DMS79 (cell line): Measurements from ENCODE around the gene MYO16.

Experiments
- DNase-seq: peaks from one replicate; lab custom pipeline; 2025; lab: John Stamatoyannopoulos, UW

Gene MYO16

DNA sequence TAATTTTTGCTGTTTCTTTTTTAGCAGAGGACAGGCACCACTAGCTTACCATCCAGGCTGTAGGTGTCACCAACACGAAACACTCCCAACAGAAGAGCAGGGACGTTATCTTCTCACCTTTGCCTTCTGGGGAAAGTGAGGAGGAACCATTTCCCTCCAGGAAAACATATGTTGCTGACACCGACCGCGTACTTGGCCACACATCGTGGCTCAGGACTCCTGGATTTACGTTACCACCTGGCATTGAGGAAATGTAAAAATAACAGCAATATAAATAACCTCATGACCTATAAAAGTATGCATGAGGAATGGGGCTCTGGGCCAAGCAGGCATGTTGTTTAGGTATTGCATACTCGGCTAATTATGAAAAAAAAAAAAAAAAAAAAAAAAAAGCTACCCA lies 525.1 kb downstream of the MYO16 start:
- no peak for DNase-seq

DNA sequence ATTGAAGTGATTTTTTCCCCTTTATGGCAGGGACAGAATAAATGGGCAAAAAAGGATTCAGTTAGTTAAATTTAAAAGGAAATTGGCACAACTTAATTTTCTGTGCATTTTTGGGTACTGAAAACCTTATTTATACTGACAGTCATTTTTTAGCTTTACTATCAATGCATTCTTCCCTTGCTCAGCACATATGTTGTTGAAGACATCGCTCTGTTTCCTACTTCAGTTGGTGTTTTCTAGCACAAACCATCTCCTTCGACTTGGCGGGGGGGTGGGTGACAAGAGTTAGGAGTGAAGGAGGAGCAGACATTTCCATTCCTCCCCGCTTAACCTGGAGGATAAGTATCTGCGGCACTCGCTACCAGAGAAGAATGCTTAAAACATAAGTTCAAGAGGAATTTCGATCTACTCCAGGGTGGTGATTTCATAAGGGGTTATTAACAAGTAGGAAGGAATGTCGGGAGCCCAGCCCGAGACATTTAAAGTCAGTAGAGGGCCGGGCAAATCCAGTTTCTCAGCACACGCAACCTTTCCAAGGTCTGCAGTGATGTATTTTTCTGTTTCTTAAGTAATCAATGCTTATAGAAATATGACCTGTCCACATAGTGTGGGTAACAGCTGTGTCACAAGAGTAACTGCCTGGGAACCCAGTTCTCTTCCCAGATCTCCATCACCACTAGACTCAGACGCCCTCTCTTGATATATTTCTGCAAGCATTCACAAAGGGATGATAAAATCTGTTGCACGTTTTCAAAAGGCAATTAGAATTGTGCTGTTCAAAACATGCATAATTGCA lies 525.8 kb downstream of the MYO16 start:
- DNase-seq: no peak

DNA sequence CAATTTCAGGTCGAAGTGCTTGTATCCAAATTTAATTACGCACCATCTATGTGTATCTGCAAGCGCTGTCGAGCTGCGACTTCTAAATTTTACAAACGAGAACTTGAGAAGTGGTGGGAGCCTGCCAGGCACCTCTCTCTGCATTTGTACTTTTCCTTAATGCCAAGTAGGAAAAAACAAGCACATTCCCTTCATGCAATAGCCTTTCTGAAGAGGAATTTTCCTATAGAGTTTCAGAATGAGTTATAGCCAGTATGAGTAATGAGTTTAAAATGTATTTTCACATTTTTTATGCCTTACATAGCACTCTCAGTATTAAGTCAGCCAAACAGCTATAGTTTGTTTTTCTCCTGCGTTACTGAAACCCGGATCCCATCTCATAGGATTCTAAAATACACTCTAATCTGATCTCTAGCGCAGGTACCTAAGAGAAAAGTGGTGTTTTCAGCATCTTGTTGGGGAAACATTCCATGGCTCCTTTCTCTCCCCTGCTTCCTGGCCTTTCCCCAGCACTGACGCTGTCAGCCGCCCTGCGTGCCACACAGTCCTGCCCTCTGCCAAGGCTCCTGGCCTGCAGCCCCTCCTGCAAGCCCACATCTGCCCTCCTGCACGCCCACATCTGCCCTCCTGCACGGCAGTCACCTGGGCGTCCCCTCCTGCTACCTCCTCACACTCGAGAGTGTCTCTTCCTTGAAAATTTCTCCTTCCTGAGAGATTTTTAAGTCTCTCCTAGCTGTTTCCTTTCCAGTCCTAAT lies 526.9 kb downstream of the MYO16 start:
- DNase-seq: no peak

DNA sequence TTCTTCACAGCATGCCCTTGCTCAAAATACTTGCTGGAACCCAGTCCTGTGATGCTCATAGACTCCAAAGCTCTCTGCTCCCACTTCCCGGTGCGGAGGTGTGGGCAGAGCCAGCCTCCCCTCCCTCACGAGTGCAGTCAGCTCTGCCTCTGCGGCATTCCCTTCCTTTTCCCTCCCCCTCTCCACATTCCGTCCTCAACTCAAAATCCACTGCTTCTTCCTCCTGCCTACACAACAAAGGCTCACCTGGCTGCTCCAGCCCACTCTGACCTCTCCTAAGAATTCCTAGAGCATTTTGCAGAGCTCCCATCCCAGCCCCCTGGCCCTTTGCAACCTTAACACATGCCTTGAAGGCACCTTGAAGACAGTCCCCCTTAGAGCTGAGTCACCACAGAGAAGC lies 527.9 kb downstream of the MYO16 start:
- DNase-seq: no peak

DNA sequence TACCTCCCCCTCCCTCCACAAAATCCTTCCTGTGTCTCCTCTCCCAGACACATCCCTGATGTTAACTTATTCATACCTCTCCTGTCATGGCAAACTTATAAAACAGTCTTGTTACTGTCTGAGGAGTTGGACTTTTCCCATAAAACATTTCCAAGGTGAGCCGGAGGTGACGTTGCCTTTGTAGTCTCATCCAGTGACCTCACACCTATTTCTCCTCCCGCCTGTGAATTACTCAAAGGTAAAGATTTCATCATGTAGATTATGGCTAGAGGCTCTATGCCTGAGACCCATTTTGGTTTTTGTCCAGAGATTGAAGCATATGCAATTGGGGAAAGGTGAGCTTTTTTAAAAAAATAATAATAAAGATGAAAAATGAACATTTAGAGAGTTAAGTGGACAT lies 529.0 kb downstream of the MYO16 start:
- no peak for DNase-seq

DNA sequence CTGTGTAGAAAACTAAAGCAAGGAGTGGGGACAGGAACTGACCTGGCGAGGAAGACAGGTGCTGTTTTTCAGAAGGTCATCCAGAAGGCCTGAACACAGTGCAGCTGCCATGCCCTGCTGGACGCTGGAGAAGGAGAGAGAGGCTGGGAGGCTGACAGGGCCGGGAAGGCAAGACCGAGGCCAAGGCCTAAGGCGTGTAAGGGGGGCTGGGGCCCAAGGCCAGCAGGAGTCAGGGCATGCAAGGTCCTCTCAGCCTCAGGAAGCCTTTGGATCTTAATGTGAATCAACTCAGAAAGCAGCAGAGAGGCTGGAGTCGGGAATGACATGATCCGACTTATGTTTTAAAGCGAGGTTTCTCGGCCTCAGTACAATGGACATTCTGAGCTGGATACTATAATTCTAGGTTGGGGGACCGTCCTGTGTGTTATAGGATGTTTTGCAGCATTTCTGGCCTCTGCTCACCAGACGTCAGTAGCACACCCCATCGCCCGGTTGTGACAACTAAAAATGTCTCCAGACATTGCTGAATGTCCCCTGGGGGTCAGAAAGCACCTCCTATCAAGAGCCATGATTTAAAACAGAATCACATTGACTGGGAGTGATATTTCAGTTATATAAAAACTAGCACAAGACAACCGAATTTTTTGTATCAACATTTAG lies 530.4 kb downstream of the MYO16 start:
- no peak for DNase-seq

DNA sequence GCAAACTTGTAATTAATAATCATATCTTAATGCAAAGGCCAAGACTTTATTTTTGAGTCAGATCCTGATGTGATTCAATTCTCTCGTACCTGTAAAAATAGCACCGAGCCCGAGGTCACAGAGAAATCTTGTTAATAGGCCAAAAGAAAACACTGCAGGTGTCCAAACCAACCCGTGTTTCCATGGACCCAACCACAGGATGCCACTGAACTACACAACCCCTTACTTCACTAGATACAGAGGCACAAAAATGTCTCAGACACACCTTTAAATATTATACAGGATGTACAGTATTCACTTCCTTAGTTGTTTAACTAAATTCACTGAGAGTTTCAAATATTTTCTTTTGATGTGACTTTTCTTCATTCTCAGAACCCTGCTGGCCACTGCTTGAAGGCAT lies 530.9 kb downstream of the MYO16 start:
- no peak for DNase-seq

DNA sequence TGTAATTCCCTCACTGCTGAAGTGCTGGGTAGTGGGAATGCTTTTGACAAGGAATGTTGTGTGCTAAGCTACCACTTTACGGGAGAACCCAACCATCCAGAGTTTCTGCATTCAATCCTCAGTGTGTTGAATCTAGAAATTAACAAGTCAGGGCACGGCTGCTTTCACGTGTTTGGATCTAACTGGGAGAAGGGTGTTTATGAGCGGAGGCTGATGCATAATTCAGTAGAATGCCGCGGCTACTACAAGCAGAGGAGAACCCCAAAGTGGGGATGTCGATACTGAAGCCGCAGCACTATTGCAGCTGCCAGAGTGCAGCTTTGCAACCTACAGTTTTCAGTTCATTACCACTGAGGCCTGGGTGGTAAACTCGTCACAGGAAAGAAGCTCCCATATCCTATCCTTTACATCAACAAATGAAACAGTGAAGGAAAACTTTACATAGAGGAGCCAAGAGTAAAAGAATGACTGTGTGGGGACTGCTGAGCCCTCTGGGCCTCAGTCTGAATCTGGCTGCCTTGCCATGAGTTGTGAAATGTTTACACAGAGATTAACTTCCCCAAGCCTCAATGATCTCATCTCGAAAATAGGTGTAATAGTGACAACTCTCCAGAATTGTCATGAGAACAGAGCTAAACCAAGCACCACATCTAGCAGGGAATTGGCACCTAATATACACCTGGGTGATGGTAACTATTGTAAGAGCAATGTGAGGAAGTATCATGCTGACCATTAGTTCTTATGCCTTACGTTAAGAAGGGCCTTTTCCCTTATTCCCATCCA lies 531.7 kb downstream of the MYO16 start:
- no peak for DNase-seq

DNA sequence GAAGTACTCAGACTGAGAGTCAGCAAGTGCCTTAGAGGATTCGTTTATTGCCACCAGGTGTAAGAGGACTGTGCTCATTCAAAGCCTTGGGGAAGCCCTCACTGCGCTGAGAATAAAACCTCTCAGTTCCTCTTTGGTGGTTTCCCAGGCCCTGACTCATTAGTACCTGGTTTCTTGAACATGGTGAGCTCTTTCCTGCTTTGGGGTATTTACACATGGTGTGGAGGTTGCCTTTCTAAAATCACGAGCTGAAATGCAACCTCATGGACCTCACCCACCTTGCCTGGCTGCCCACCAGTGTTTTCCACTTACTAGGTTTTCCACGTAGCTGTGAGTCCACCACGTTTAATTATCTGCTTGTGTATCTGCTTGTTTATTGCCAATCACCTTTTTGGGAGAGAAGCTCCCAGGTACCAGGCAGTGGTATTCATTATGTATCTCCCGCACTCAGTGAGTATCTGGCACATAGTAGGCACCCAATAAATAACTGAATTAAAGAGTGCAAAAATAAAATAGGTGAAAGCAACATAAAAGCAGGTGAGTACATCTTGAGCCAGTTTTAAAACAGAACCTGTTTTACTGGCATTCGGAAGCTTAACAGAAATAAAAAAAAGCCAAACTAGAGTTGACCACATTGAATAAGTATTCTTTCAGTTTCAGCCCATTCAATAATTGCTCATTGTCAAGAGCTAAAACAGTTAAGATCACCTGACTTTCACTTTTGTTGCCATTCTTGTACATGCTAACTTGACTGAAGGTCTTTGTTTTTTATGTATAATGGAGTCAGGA lies 533.0 kb downstream of the MYO16 start:
- no peak for DNase-seq

DNA sequence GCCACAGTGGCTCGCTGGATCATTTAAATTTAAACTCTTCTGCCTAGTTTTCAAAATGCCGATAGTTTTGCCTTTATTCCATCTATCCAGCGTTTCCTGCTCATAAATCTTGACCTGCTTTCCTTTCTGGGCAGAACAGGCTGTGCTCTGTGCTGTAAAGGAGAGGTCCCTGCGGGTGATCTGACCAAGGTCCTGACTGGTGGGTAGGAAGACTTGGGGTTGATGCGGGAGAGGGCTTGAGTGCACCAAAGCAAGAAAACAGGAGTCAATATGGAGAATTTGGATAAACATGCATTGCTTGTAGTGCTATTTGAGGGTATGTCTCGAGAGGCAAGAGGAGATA lies 533.6 kb downstream of the MYO16 start:
- DNase-seq: no peak

DNA sequence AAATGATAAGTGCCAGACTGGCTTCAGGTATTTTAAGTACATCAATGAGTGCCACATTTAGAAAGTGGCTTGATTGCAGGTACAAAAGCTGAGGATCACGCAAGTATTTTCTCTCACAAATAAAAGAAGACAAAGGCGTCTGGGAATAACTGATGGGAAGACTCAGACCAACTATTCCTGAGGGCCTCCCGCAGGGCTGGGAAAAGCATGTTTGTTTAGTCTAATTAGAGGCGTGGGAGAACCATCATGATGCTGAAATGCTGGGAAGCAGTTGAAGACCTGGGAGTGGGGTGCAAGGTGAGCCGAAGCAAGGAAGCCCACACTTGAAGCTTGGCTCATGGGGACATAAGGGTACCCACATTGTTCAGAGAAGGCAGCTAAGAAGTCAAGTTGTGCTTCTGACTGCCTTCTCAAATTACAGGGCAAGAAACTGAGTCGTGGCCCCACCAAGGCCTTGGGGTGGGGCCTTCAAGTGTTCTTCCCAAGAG lies 536.0 kb downstream of the MYO16 start:
- DNase-seq: no peak

DNA sequence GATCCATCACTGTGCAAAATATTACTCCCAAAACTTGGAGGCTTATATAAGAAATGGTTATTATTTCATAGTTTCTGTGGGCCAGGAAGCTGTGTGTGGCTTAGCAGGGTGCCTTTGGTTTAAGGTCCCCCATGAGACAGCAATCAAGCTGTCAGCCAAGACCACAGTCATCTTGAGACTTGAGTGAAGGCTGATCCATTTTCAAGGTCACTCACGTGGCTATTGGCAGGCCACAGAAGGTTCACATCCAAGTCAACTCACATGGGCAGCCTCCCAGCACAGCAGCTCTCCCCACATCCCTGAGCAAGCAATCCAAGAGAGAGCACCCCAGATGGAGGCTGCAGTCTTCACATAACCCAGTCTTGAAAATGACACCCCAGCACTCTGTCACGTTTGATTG lies 537.4 kb downstream of the MYO16 start:
- no peak for DNase-seq

DNA sequence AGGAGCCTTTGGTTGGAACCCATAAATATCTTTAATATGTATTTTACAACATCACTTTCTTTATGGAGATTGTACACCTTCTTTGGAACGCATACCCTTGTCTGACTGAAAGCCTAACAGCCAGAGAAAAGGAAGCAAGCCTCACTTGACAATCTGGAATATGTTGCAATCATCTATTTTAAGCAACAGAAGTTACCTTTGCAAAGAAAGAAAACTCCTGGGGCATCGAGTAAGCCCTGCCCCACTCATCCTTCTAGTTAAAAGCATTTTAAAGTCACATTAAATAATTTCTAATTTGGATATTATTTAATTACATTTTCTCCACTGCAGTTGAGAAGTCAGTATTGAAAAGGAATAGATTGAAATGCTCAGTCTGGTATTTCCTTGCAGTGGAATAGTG lies 542.7 kb downstream of the MYO16 start:
- DNase-seq: no peak

DNA sequence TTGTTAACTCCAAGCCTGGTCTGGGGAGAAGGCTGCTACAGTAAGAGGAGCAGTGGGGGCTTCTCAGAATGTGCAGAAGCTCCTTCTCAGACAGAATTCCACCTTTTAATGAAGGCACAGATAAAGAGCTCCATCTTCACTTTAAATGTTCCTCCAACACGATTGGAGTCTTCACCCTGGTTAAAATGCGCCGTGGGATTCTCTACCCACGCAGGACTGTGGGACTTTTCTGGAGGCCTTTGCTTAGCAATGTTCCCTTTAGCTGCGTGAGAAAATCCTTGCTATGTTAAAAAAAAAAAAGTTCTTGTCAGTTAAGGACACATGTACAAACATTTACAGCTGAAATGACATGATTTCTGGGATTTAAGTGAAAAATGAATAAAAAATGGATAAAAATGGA lies 546.3 kb downstream of the MYO16 start:
- no peak for DNase-seq

DNA sequence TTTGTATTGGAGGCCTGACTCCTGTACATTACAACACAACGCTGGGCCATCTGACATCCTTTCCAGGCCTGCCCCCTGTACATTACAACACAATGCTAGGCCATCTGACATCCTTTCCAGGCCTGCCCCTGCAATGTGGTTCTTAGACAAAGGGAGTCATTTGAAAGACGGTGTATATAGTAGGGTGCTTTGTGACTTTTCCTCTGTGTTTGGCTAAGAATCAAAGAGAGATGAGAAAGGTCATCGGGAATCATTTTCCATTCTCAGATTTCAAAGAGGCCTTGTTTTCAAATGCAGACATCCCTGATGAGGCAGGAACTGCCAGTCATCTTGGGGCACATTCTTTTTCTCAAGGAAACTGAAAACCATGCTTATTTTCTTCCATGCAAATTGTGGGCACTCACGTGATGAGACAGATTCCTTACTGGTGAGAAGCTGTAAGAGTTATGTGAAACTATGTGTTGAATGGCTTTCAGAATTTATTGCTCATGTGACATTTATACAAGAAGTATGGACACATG lies 551.6 kb downstream of the MYO16 start:
- no peak for DNase-seq

DNA sequence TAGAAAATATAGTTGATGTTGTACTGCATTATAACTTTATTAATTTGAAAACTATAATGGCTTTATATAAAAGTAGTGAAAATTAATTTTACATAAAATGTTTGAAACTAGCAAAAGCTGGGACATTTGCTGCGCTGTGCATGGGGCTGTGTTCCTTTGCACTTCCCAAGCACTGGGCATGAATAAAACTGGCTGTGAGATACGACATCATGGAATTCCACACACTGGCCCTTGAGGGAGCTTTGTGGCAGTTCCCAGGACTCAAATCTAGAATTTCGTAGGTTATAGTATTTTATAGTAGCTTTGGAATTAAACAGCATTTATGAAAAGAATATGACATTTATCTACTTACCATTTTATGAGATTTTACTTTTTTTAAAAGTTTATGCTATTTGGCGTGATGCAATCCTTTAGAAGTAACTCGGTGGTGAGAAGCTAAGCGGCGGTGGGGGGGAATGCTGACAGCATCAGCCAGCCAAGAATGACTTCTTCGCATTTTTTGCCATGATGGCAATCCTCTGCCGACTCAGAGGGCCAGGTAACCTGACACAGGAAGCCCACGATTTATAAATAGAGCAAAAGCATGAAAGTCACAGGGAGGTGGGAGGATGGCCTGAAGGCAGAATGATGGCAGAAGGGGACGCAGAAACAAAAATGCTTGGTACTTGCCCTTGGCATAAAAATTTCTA lies 553.5 kb downstream of the MYO16 start:
- DNase-seq: no peak

DNA sequence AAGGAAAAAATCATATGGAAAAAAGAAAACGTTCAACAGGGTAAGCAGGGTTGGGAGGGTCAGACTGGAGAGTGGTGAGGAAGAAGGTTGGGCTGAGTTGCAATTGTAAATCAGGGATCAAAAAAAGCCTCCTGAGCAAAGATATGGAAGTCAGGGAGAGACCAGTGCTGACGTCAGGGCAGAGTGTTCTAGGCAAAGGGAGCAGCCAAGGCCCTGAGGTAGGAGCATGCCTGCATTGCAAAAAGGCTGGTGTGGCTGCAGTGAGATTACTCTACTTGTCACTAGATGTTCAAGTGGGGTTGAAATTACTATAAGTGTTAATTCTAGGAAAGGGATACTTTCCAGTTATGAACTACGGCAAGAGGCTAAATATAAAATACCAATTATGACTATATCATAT lies 562.0 kb downstream of the MYO16 start:
- no peak for DNase-seq

DNA sequence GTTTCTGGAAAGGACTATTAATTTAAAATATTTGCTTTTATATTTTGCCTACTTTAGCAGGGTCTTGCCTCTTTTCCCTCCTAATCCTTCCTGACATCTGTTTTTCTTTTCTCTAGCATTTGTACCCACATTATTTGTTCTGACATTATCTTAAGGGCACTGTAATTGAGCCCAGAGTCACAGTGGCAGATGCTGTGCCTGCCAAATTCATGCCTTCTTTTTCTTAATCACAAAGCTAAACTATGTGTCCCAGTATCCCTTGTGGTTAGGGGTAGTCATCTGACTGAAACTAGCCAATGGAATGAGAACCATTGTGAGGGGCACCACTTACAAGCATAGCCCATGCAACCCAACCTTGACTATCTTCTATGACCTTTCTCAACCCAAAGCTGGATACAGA lies 562.9 kb downstream of the MYO16 start:
- DNase-seq: no peak

DNA sequence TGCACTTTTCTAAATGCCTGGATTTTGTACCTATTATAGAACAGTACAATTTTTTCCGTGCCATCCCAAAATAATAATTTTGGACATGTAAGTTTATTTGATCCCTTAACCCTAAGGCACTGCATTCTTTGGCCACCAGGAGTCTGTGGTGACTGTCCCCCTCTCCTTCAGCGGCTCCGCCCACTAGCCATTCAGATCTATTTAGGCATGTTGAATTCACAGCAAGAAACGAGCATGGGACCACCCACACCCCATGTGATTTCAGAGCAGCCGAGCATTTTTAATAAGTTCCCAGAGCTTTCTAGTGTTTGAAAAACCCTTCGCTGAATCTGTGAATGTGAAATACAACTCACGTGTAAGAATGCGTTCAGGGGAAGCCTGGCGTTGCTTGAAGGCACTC lies 567.5 kb downstream of the MYO16 start:
- no peak for DNase-seq

DNA sequence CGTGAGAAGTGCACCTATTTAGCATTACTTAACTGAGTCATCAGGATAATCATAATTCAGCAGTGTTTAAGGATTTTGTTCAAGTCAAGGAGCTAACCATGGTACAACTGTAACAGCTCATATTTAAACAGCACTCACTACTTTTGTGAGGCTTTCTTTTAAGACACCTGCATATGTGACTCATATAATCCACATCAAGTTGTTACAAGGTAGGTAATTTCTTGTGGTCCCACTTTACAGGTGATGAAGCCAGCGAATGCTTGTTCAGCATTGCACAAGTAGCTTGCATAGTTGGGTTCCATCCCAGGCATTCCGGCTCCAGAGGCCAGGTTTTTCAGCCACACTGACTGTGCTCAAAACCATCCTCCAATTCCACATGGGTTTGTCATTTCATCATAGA lies 569.2 kb downstream of the MYO16 start:
- no peak for DNase-seq

DNA sequence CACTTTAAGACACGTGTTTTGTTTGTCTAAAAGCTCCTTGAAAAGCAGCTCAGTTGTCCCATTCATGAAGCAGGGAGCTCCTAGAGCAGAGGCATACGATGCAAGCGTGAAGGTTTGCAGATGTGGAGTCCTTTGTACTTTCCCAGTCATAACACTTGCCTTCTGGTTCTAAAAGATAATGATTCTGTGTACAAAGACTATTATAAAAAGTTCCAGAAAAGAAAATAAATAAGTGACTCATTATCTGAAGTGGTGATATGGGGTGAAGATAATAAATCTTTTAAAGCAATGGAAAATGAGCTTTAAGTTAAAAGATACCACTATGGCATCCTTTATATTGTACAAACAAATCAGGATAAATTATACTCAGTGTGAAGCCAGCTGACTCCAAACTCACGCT lies 569.9 kb downstream of the MYO16 start:
- DNase-seq: no peak
